Natural killer cell (primary cell): Measurements from ENCODE around the gene GNG12. TPM values are rescaled to one million over a fixed set of nuclear protein-coding genes. Genes with fewer than 3 reads are reported as not detected.

ENCODE experiments used
- ATAC-seq, 3 donors: fragments of 150-1000 bp in 2 of 3; fragments of 200-7000 bp in 1 of 3; cut with Tn5 transposase; 1 replicate in 1 of 3; 2 replicates in 2 of 3; pipeline ENCODE4 v1.10.0; 2021; ENCODE audit warnings: mild to moderate bottlenecking in 2 of 3, moderate library complexity in 2 of 3
- DNase-seq, 2 donors: peaks; one replicate each; pipeline versions ENCODE4 v3.0.0 to v3.0.0-alpha.2; 2013 to 2021; ENCODE audit warnings: mixed read lengths in 1 of 2
- H3K27ac ChIP-seq: one replicate; pipeline ENCODE4 v1.5.1; 2013; ENCODE audit warnings: mild to moderate bottlenecking, low read length
- H3K27me3 ChIP-seq: one replicate; pipeline ENCODE4 v1.6.1; 2013; ENCODE audit warnings: low read length; ENCODE audit not compliant: control insufficient read depth, insufficient read depth
- H3K36me3 ChIP-seq: one replicate; pipeline ENCODE4 v1.6.1; 2013; ENCODE audit warnings: low read length; ENCODE audit not compliant: control insufficient read depth, insufficient read depth
- H3K4me1 ChIP-seq: one replicate; pipeline ENCODE4 v1.6.1; 2013; ENCODE audit warnings: low read length; ENCODE audit not compliant: control insufficient read depth, insufficient read depth
- H3K4me3 ChIP-seq: one replicate; pipeline ENCODE4 v1.5.1; 2013; ENCODE audit warnings: low read length
- H3K9me3 ChIP-seq: one replicate; pipeline ENCODE4 v1.6.1; 2013; ENCODE audit warnings: low read length; ENCODE audit not compliant: control insufficient read depth, insufficient read depth
- H3K27ac Mint-ChIP-seq, 2 donors: one replicate each; pipeline ENCODE4 v1.8.0; 2022; ENCODE audit warnings: mild to moderate bottlenecking in 2 of 2, mixed read lengths in 2 of 2, moderate library complexity in 1 of 2
- H3K27me3 Mint-ChIP-seq, 2 donors: one replicate each; pipeline ENCODE4 v1.8.0; 2022; ENCODE audit warnings: low read depth in 2 of 2, mixed read lengths in 2 of 2
- H3K36me3 Mint-ChIP-seq: one replicate; pipeline ENCODE4 v1.8.0; 2022; ENCODE audit warnings: mixed read lengths
- H3K4me1 Mint-ChIP-seq, 2 donors: one replicate each; pipeline ENCODE4 v1.8.0; 2022; ENCODE audit warnings: mixed read lengths in 2 of 2
- H3K4me3 Mint-ChIP-seq: one replicate; pipeline ENCODE4 v1.8.0; 2022; ENCODE audit warnings: mild to moderate bottlenecking, moderate library complexity, mixed read lengths
- H3K9me3 Mint-ChIP-seq, 2 donors: one replicate each; pipeline ENCODE4 v1.8.0; 2022; ENCODE audit warnings: mixed read lengths in 2 of 2
- WGBS: methylation state at CpG from one replicate; pipeline ENCODE4 v1.1.7; 2013; ENCODE audit warnings: missing lambda C conversion rate; ENCODE audit not compliant: insufficient coverage; 5-methylcytosine and 5-hydroxymethylcytosine counted together
- intact Hi-C: fragments of 100-400 bp; cut with micrococcal nuclease; formaldehyde crosslinking; loops from one replicate; pipeline ENCODE4 v1.14.2; 2022
- total RNA-seq, 4 donors: library from RNA; stranded (reverse); fragments of 120-200 nt in 1 of 4; gene quantifications; one replicate each; pipeline versions ENCODE4 v1.2.3 to v1.2.4, GENCODE V29; 2013 to 2022
- TF ChIP-seq, protein P1 (sequence below): fragments of 200-600 bp; IDR thresholded peaks from one replicate; pipeline ENCODE4 v1.8.0; 2022; ENCODE audit warnings: antibody characterized with exemption

GNG12 gene
- total RNA-seq, 3 donors from 2014 or later (not counting 1 experiment from before 2014, with no cell fraction given) = not detected

DNA sequence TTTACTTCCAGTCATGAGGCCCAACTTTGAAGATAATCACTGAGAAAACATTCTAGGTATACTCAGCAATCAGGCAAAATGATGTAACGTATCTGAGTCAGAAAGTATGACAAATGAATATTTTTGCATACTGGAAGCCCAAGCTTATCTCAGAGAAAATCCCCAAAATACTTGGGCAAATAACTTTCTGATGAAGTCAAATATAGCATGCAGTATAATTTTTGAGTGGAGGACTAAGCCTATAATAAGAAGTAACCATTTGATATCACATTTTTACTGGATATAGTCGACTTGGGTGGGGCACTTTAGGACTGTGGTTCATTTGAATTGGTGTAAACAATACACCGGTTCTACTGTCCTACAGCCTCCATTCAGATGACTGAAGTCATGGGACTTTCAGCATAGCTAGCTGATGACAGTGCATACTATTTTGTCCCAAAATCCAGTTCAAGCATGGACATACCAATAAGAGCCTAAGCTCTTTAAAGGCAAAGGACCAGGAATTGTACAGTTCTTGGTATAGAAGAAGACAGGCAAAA lies 150.5 kb downstream of the GNG12 start:
- H3K9me3 ChIP-seq = no peaks in the 10 kb centered on the region
- Mint-ChIP-seq H3K9me3 (no peaks in the 10 kb centered on the region), H3K36me3 (no peaks in the 10 kb centered on the region), H3K27me3 (no peaks in the 10 kb centered on the region), H3K4me3 (no peak overlapping the region), H3K4me1 (peaks cover 24 to 30% of the 10 kb centered on the region in 2 donors), H3K27ac (no peak overlapping the region)
- ATAC-seq (no peak), DNase-seq (no peak)
- peaks cover 14% of the 10 kb centered on the region for H3K4me1 ChIP-seq
- TF ChIP-seq, protein P1, sequence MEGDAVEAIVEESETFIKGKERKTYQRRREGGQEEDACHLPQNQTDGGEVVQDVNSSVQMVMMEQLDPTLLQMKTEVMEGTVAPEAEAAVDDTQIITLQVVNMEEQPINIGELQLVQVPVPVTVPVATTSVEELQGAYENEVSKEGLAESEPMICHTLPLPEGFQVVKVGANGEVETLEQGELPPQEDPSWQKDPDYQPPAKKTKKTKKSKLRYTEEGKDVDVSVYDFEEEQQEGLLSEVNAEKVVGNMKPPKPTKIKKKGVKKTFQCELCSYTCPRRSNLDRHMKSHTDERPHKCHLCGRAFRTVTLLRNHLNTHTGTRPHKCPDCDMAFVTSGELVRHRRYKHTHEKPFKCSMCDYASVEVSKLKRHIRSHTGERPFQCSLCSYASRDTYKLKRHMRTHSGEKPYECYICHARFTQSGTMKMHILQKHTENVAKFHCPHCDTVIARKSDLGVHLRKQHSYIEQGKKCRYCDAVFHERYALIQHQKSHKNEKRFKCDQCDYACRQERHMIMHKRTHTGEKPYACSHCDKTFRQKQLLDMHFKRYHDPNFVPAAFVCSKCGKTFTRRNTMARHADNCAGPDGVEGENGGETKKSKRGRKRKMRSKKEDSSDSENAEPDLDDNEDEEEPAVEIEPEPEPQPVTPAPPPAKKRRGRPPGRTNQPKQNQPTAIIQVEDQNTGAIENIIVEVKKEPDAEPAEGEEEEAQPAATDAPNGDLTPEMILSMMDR = no peak
- H3K36me3 ChIP-seq = peaks cover 2% of the 10 kb centered on the region
- H3K4me3 ChIP-seq = no peak overlapping the region
- no peak overlapping the region for H3K27ac ChIP-seq
- WGBS = 87% methylated on average over 3 of the region's 3 CpGs
- H3K27me3 ChIP-seq = no peaks in the 10 kb centered on the region
- intact Hi-C loops = loop anchor here (10.0 kb wide), 1 partner anchor 348 kb away; no protein-coding TSS in a partner anchor

DNA sequence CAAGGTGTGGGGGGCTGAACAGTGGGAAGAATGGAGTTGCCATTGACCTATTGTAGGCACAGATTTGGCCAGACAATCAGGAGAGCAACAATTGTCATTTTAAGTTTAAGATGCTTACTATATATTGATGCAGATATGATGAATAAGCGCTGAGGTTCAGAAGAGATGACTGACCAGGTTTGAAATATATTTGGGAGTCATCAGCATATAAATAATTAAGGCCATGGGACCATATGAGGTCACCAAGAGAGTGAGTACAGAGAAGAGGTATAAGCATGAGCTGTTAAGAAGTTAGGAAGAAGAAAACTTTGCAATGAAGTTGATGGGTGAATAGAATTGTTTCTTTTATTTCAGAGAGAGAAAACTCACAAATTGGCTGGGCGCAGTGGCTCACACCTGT lies 152.8 kb downstream of the GNG12 start:
- Histone ChIP-seq H3K36me3 (no peaks in the 10 kb centered on the region), H3K9me3 (no peaks in the 10 kb centered on the region), H3K4me1 (peaks cover 7% of the 10 kb centered on the region), H3K27me3 (no peaks in the 10 kb centered on the region), H3K27ac (no peak overlapping the region), H3K4me3 (no peak overlapping the region)
- ATAC-seq = no peak
- H3K4me1 Mint-ChIP-seq = peaks cover 14 to 15% of the 10 kb centered on the region in 2 donors
- no peaks in the 10 kb centered on the region for H3K27me3 Mint-ChIP-seq
- no peak overlapping the region for H3K27ac Mint-ChIP-seq
- H3K36me3 Mint-ChIP-seq = no peaks in the 10 kb centered on the region
- no peak for DNase-seq
- WGBS = 100% methylated on average over 2 of the region's 2 CpGs
- no peaks in the 10 kb centered on the region for H3K9me3 Mint-ChIP-seq
- TF ChIP-seq, protein P1 = no peak
- no peak overlapping the region for H3K4me3 Mint-ChIP-seq
- intact Hi-C loops = loop anchor here (10.0 kb wide), 1 partner anchor 346 kb away; no protein-coding TSS in a partner anchor

DNA sequence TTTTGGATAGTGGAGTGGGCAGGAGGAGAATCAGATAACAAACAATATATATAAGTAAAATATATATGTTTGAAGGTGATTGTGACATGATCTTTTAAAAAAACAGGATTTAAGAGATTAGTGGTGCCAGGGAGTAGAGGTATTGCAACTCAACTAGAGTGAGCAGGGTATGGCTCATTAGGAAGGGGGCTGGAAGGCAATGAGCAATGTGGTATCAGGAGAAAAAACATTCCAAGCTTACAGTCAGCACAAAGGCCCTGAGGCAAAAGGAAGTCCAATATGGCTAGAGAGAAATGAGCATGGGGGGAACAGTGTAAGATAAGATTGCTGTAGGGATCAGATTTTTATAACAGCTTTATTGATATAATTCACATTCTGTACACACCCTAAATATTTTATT lies 153.6 kb downstream of the GNG12 start:
- no peaks in the 10 kb centered on the region for H3K36me3 Mint-ChIP-seq
- H3K4me3 Mint-ChIP-seq = no peak overlapping the region
- TF ChIP-seq, protein P1 = no peak
- intact Hi-C loops = loop anchor here (10.0 kb wide), 1 partner anchor 345 kb away; no protein-coding TSS in a partner anchor
- no peak overlapping the region for H3K27ac Mint-ChIP-seq
- Histone ChIP-seq H3K9me3 (no peaks in the 10 kb centered on the region), H3K4me3 (no peak overlapping the region), H3K36me3 (no peaks in the 10 kb centered on the region), H3K27me3 (no peaks in the 10 kb centered on the region), H3K27ac (no peak overlapping the region), H3K4me1 (peaks cover 6% of the 10 kb centered on the region)
- H3K27me3 Mint-ChIP-seq = no peaks in the 10 kb centered on the region
- ATAC-seq = no peak
- DNase-seq = no peak
- H3K9me3 Mint-ChIP-seq = no peaks in the 10 kb centered on the region
- peaks cover 9% of the 10 kb centered on the region in 2 donors for H3K4me1 Mint-ChIP-seq

DNA sequence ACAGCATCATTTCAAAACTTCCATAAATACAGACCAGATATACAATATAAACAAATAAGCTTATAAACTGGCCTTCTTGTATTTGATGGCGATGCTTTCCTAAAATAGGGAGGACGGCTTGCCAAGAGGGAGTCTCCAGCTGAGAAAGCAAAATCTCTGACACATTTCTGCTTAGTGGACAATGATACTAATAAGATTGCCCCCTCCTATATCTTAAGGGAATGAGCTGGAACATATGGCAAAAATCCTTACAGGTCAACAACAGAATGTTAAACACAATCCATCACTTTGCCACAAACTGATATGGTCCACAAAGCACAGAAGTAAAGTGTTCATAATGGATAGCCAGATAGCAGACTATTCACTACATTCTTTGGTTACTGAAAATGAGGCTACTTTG lies 155.3 kb downstream of the GNG12 start:
- Histone ChIP-seq H3K27me3 (no peaks in the 10 kb centered on the region), H3K27ac (no peak overlapping the region), H3K4me3 (no peak overlapping the region), H3K36me3 (no peaks in the 10 kb centered on the region), H3K4me1 (no peaks in the 10 kb centered on the region), H3K9me3 (no peaks in the 10 kb centered on the region)
- TF ChIP-seq, protein P1 = no peak
- no peaks in the 10 kb centered on the region for H3K4me1 Mint-ChIP-seq
- H3K27ac Mint-ChIP-seq = no peak overlapping the region
- WGBS = 100% methylated on average over 1 of the region's 2 CpGs
- H3K4me3 Mint-ChIP-seq = no peak overlapping the region
- intact Hi-C loops = no loop called here
- no peaks in the 10 kb centered on the region for H3K36me3 Mint-ChIP-seq
- H3K9me3 Mint-ChIP-seq = no peaks in the 10 kb centered on the region
- ATAC-seq = no peak
- DNase-seq = no peak
- H3K27me3 Mint-ChIP-seq = peaks cover 0 to 3% of the 10 kb centered on the region in 2 donors
